HFF-Myc (cell line): ENCODE data around the gene CARD9.
"Not testable (repeated sequence)": the region's sequence is repeated elsewhere in the genome, so short reads cannot be mapped to it uniquely, and the experiment has no call there.

Source experiments
- DNase-seq: peaks from one replicate; pipeline ENCODE4 v3.0.0-alpha.2; 2011; ENCODE audit warnings: low read depth; ENCODE audit errors: extremely low read depth
- H3K4me3 ChIP-seq: replicated peaks from 2 replicates; pipeline ENCODE4 v1.5.1; 2011; ENCODE audit warnings: low read depth, mild to moderate bottlenecking, control low read depth, low read length
- TF ChIP-seq, protein P1 (sequence below): IDR thresholded peaks from 2 replicates; pipeline ENCODE4 v1.5.1; 2012; ENCODE audit warnings: mild to moderate bottlenecking, low read depth, low read length, control low read depth; ENCODE audit errors: missing control alignments

Gene CARD9

DNA sequence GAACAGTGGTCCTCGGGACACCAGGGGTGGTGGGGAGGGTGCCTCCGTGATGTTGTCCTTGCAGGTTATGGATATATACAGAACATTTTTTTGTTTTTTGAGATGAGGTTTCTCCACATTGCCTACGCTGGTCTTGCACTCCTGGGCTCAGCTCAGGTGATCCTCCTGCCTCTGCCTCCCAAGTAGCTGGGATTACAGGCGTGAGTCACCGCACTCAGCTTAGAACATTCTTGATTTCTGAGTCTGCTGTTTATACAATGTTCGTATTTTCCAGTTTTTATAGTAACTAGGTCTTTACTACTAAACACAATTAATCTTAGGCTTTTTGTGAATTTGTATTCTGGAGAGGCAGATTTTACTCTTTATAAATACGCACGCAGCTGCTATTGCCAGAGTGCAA lies 43.0 kb upstream of the CARD9 start:
- TF ChIP-seq, protein P1, sequence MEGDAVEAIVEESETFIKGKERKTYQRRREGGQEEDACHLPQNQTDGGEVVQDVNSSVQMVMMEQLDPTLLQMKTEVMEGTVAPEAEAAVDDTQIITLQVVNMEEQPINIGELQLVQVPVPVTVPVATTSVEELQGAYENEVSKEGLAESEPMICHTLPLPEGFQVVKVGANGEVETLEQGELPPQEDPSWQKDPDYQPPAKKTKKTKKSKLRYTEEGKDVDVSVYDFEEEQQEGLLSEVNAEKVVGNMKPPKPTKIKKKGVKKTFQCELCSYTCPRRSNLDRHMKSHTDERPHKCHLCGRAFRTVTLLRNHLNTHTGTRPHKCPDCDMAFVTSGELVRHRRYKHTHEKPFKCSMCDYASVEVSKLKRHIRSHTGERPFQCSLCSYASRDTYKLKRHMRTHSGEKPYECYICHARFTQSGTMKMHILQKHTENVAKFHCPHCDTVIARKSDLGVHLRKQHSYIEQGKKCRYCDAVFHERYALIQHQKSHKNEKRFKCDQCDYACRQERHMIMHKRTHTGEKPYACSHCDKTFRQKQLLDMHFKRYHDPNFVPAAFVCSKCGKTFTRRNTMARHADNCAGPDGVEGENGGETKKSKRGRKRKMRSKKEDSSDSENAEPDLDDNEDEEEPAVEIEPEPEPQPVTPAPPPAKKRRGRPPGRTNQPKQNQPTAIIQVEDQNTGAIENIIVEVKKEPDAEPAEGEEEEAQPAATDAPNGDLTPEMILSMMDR, result no peak
- H3K4me3 ChIP-seq, result no peak overlapping the region
- no peak for DNase-seq

DNA sequence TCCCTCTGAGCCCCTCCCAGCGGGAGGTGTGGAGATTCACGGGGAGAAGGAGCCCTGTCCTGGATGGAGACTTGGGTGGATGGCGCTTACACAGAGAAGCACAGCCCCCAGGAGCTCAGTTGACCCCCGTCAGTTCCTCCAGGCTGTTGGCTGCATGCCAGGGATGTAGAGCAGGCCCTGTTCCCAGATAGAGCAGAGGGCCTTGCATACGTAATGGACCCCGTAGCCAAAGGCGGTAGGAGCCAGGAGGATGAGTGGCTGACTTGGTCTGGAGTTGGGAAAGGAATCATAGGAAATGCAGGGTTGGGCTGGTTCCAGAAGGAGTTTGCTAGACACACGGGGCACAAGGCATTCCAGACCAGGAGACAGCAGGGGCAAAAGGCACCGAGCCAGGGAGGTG lies 39.5 kb upstream of the CARD9 start:
- no peak overlapping the region for H3K4me3 ChIP-seq
- DNase-seq, result no peak
- TF ChIP-seq, protein P1, result no peak

GRCh38 chr9:136411378-136411777 lies 37.9 kb upstream of the CARD9 start:
- no peak for DNase-seq
- peak overlapping the region; percentile 93 for H3K4me3 ChIP-seq
- TF ChIP-seq, protein P1, result no peak

GRCh38 chr9:136410500-136411287 lies 37.2 kb upstream of the CARD9 start, which contains the start of the genes ENTR1 and PMPCA:
TSS of gene ENTR1 (minus strand) at chr9:136410614. CDS start at chr9:136410397, 217 bp downstream.
TSS of gene PMPCA (plus strand) at chr9:136410658. CDS start at chr9:136410669, 11 bp downstream.
- peak within 1 kb of the TSS; percentile 93 for H3K4me3 ChIP-seq
- TF ChIP-seq, protein P1, result no peak
- DNase-seq, result peak; percentile 60

GRCh38 chr9:136409557-136410455 lies 36.3 kb upstream of the CARD9 start:
- no peak for DNase-seq
- TF ChIP-seq, protein P1, result no peak
- peak overlapping the region; percentile 93 for H3K4me3 ChIP-seq

GRCh38 chr9:136407911-136408310 lies 34.4 kb upstream of the CARD9 start:
- no peak for DNase-seq
- TF ChIP-seq, protein P1, result no peak
- no peak overlapping the region for H3K4me3 ChIP-seq

DNA sequence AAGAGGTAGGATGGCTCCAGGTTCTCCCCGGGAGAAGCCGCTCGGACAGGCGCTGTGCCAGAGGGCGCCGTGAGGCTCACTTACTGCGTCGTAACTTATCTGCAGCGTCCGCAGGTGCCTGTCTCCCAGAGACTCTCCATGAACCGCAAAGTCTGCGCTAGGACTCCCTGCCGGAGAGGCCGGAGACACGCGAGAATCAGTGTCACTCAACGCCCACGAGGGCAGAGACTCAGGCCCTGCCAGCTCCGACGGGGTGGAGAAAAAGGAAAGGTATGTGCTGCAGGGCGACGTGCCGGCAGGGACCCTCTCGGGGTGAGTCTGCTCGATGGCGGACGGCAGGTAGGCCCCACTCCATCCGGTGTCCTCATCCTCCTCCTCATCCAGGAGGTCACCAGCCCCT lies 33.6 kb upstream of the CARD9 start:
- DNase-seq, H3K4me3 ChIP-seq: not testable (repeated sequence)

- DNase-seq, H3K4me3 ChIP-seq: not testable (repeated sequence)
Measured at GRCh38 chr9:136405904-136406303, 32.4 kb upstream of the CARD9 start.
